Activated CD4-positive, CD25-positive, alpha-beta regulatory T cell treated with anti-CD3 and anti-CD28 coated beads, Interleukin-2, amount 50 U/mL, for 72 hours (primary cell): ENCODE data around the gene N4BP2L1.

Experiments used
- DNase-seq: peaks from one replicate; pipeline ENCODE4 v3.0.0; 2021

Gene N4BP2L1

DNA sequence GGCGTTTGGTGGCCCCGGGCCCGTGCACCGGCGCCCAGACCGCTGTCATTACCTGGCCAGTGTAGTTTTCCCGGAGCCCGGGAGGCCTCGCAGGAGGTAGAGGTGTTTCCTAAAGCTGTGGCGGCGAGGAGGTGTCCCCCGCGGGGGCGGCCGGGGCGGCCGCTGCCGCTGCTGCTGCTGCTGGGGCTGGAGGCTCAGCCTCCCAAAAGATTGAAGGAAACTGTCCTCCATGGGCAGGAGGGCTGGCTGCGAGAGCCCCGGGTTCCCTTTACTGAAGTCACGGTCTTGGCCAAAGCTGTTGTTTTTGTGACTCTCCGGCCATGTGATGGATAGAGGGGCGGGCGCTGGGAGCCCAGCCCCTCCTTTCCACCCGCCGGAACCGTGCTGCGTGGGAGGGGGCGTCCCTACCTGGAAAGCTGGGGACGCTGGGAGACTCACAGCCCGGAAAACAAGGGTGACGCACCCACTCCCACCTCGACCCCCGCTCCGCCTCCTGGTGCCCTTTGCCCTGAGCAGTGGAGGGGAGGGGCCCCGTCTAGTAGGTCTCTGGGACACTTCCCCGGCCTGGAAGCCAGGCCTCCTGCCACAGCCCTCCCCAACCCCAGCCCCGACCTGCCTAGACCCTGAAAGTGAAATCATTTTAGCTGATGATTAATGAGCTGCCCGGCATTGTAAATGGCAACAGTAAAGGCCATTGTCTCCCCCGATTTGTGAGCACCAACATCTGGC is at the start of gene N4BP2L1:
Gene N4BP2L1 (minus strand): TSS at position 279 of the 729 bp plus-strand sequence. CDS start 48 bp downstream, at position 231.
- peak; percentile 84 for DNase-seq

DNA sequence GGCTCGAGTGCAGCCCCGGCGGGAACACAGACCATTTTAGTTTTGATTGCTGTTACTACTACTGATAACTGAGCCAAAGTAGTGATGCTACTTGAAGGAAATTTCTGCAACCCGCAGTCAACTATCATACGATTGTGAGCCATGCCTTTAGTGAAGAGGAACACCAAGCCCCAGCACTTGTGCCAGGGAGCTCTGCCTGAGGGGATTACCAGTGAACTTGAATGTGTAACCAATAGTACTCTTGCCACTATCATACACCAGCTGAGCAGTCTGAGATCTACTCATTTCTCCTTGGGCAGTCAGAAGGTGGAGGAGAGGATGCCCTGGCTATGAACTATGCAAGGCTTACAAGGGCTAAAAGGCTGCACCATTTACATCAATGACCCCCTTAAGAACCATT is 49.0 kb upstream of the N4BP2L1 start:
- DNase-seq: no peak

DNA sequence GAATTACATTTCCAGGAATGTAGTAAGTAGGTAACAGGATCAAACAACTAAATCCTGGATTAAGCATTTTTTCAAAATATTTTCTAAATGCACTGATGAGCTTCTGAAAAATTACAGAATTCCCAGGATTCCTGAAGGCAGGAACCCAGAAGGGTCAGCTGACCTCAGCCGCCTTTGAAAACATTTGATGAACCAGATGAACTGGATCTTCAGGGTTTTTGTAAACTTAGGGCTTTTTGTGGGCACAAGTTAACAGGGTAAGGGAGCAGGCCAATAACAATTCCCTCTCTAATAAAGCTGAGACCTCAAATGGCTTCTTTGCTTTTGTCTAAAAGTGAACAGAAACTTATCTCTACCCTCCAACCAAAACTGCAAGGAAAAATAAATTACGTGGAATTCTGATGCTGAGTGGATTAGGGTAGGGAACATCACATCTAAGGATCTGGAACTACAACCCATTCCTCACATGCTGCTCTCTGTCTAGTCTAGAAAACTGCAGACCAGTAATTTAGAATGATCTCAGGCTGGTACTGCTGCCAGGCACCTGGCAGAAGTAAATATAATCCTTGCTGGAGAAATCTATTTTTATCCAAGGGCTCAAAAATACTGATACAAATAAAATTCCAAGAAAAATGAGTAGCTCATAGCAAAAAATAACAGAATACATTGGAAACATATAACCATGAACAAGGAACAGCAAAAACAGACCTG is 48.2 kb upstream of the N4BP2L1 start:
- DNase-seq: no peak

DNA sequence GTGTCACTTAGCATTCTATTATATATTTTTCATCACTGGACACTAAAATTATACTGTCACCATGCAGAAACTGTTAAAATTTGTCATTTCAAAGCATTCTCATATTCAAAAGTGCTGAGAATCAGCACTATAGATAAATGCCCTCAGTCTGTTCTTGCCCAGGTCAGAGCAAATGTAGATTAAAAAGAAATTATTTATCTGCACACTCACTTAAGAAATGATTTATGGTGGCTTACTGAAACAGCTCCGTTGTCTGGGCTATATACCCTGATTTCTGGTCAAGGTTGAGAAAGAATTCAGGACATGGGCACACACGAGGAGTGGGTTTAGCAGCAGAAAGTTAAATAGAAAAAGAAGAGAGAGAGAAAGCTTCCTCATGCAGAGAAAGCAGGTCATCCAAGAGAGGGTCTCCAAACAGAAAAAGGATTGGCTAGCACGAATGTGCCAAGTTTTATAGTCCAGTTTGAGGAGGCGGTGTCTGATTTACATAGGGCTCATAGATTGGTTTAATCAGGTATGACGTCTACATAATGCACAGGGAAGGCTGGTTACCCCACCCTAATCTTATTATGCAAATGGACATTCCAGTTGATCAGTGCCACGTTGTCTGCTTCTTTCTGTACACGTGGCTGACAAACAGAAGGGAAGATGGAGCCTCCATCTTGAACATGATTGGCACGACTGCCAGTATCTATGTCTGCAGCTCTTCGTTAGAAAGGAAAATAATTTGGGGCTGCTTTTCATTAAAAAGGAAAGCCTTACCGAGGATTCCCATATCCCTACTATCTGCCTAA is 47.3 kb upstream of the N4BP2L1 start:
- no peak for DNase-seq

DNA sequence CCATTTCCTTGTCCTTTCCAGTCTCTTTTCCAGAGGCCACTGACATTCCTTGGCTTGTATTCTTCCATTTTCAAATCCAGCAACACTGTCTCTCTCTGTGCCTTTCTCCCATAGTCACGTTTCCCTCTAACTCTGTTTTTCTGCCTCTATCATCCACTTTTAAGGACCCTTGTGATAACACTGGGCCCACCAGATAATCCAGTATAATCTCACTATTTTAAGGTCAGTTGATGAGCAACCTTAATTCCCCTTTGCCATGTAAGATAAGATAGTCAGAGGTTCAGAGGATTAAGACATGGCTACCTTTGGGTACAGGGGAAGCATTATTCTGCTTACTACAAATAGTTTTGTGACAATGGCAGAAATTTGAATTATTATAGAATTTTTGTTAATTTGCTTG is 45.7 kb upstream of the N4BP2L1 start:
- no peak for DNase-seq

DNA sequence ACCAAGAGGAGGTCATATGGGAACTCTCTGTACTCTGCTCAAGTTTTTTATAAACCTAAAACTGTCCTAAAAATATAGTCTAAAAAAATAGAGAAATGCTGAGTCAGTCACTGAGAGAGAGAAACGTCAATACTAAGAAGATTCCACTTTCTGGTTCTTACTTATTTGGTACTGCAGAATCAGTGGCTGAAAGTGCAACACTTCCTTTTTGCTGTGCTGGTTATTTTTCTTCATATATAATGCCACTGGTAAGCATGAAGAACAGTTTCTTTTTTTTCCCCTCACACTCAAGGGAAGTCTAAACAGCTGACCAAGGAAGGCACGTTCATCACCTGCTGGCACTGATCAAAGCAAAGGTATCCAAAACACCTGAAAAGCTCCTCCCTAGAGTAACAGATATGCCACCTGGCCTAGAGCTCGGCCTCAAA is 44.3 kb upstream of the N4BP2L1 start:
- DNase-seq: no peak

DNA sequence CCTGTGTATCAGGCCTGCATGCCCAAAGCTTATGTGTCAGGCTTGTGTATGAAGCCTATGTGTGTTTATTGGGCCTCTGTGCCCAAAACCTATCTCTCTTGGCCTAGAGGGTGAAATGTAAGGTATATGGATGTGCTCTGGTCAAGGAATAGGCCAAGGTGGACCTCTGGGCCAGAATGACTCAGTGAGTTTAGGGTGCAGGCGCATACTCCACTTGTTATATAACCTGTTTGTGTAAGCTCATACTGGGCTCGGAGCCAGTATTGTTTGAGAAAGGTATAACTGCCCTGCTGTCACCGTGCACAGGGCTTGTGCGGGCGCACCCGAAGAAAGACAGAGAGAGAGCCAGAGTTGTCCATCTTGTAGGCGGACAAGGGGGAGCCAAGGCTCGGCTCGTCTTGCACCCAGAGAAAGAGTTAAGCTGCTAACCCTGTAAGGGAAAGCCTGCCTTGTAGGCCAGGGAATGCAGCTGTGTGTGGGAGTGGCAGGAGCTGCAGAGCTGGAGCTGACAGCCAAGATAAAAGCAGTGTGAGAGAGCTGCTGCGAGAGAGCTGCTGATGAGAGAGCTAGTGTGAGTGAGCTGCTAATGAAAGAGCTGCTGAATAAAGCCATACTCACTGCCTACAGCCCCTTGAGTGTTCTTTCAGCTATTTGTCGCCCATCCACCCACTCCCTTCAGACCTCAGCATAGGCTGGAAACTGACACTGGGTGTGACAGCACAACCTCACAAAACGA is 43.4 kb upstream of the N4BP2L1 start:
- DNase-seq: no peak

DNA sequence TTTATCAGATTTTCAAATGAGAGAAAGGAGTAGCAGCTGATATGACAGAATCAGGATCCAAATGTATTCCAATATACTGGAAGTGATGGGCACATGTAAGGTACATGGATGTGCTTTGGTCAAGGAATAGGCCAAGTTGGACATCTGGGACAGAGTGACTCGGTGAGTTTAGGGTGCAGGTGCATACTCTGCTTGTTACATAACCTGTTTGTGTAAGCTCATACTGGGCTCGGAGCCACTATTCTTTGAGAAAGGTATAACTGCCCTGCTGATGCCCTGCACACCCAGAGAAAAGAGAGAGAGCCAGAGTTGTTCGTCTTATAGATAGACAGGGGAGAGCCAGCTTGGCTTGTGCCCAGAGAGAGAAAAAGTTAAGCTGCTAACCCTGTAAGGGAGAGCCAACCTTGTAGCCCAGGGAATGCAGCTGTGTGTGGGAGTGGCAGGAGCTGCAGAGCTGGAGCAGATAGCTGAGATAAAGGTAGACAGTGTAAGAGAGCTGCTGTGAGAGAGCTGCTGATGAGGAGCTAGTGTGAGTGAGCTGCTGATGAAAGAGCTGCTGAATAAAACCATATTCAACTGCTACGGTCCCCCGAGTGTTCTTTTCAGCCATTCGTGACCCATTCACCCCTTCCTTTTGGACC is 40.7 kb upstream of the N4BP2L1 start:
- no peak for DNase-seq

DNA sequence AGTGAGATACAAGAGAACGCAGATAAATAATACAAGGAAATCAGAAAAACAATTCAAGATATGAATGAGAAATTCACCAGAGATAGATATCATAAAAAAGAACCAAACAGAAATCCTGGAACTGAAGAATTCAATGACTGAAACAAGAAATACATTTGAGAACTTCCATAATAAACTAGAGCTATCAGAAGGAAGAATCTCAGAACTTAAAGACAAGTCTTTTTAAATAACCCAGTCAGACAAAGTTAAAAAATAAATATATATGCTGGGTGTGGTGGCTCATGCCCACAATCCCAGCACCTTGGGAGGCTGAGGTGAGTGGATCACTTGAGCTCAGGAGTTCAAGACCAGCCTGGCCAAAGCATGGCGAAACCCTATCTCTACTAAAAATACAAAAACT is 28.7 kb upstream of the N4BP2L1 start:
- no peak for DNase-seq

DNA sequence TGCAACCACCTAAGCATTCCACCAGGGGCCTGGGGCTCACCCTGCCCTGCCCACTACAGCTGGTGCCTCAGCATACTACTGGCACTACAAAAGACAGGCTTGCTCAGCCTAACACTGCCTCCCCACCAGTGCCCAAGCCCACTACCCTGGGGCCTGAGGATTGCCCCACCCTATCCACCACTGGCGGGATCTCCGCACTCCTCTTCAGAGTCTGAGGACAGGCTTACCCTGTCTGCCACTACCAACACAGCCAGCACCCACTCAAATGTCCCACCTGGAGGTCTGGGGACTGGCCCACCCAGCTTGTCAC is 27.6 kb upstream of the N4BP2L1 start:
- DNase-seq: no peak

DNA sequence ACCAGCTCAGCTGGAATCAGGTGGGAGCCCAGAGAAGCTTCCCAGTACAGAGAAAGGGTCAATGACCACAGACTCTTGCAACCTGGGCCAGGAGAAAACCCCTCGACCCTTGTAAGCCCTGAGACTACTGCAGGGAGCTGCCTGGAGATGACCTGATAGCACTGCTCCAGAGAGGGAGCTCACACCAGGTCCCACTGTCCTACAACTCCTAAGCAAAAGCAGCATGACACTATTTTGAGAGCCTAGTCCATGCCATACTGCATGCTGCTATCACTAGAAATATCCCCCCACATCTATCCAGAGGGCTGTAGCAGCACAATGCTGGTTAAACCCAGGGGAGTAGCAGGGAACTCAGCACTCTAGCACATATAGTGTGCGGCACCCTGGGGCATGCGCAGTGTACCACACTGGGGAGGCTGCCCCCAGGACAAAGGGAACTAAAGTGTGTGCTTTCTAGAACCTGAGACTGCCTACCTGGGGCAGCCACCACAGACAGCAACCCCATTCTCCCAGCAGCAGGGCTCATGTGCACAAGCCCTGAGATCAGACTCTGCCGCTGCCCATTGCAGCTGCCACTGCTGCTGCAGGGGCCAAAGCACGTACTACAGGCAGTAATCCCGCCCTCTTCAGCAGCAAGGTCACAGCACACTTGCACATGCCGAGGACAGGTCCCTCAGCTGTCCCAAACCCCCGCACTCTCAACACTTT is 27.1 kb upstream of the N4BP2L1 start:
- DNase-seq: no peak

DNA sequence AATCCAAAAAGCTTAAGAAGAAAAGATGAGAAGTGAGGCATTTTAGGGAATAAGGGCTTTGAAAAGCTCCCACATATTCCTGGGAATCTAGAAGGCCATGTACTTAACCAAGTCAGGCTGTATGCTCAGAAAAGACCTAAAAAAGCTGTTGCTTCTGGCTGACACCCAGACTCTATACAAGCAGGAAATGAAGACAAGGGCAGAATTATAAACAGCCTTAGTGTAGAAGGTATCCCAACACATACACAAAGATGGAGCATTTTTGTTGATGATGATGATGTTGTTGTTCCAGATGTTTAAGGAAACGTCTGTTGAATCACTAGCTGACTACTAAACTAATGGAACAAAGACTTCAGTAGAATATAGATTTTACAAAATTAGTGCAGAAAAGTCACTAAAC is 26.1 kb upstream of the N4BP2L1 start:
- DNase-seq: no peak

DNA sequence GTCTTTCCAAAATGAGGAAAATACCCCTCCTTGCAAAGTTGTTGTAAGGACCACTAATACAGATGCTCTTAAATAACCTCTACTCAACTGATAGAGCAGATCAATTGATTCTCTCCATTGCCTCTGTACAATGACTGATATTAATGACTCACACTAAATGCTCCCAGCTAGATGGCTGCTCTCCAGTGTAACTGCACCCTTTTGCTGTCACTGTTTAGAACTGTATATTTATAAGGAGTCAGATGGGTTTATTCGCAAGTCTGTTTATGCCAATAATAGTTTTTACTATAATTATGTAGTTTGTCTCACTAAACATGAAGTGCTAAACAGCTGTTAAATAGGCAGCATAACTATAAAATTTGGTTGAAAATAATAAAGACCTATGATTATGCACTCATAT is 21.0 kb upstream of the N4BP2L1 start:
- no peak for DNase-seq

DNA sequence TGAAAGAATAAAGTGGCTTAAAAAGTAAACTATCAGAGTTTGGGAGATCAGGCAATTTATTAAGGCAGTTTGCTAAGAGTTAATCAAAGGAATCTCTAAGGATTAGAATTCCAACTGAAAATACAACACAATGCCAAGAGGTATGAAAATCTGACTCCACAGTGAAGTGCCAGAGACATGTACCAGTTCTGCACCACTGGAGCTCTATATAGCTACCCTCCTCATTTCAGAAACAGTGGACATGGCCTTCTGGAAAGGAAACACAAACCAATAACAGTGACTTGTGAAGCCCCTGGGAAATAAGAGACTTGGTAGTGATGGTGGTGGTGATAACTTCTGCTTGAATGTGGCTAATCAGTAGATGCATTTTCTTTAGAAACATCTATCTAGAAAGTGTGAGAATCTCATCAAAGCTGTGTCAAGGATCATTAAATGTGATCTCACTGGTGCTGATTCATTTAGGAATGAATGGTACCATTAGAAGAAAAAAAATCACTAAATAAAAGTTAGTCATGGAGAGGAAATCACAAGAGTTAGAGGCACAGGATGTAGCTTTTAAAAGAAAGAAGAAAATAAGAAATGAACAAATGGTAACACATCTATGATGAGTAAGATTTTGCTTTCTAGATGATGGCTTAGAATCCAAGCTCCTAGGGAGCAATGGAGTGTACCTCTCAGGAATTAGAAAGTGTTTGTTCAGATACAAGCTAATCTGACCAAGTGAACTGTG is 20.1 kb upstream of the N4BP2L1 start:
- no peak for DNase-seq

DNA sequence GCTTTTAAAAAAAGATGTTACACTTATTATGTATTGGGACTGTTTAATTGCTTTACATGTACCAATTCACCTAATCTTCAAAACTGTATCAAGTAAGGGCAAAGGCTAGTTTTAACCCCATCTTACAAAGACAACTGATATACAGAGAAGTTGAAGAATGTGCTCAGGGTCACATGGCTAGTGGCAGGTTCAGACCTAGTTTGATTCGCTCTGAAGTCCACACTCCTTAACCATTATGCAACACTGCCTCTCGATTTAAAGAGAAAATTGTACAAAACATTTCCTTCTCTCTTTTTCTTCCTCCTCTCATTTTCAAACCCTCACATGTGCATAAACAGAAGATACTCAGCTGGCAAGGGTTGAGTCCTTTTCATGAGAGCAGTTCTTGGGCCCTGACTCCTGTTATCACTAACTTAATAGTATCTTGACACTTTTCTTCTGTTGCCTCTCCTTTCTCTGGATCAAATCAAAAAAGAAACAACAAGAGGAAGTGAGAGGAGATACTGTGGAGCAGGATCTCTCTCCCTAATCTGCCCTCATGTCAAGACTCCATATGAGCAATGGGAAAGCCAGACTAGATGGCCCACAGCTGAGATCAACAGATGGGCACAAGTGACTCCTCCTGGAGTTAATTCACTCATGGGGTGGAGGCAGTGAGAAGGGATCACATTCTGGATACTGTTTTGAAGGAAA is 19.0 kb upstream of the N4BP2L1 start:
- no peak for DNase-seq

DNA sequence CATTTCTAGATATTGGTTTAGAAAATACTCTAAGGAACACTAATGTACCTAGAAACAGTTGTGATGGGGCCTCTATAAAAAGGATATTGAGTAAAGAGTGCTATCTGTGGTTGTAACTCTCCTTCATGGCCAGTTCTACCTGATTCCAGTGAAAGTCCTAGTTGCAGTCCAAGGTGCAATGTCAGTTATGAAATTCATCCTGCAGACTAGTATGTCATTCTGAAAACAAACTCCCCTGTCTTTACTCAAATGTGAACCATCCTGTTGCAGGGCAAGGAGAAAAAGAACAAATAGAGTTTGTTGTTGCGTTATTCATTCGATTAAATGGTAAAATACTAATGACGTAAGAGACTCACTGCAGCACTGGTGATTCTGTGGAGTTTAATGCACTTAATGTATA is 18.3 kb upstream of the N4BP2L1 start:
- DNase-seq: no peak

DNA sequence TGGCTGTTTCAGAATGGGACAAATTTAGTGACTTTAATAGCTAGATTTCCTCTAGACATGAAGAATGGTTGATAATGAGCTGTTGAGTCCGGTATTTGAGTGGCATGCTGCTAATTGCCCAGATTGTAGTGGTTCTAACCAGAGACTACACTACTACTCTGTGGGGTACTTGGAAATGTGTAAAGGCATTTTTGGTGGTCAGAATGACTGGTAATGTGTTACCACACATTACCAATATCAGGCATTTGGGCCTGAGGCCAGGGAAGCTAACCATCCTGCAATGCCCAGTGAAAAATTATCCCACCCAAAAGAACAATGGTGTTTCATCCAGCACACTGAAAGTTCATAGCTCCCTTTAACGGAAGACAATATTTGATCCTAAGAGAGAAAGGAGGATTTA is 17.5 kb upstream of the N4BP2L1 start:
- DNase-seq: no peak

DNA sequence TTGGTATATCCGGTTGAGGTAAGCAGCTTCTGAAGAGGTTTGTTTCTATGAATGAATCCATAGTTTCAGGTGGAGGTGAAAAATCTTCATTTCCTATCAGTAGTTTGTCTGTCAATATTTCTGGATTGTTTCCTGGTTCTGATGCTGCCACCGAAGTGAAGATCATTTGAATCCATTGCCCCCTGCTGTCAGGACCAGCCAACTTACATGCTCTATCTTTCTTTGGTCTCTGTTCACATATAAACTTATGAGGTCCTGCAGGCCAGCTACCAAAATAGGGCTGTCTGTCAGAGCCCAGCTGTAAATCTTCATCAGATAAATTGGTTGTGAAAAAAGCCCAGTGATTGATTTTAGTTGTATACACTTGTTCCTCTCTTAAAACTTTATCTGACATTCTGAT is 15.2 kb upstream of the N4BP2L1 start:
- DNase-seq: no peak

DNA sequence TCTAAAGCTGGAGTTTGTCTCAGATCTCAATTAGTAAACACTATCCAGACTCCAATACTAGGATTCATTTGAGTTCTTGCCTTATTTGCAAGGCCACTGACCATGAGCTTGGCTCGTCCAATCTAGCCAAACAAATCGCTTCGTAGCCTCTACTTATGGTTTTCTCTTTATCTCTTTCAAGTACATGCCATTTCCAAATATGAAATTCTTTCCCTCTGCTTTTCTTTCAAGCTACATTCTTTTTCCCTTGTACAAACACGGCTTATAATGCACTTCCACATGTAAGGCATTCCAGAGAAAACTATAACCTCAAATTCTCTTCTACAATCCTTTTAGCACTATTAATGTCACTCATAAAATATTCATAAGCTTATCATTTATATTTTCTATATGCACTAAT is 10.9 kb upstream of the N4BP2L1 start:
- DNase-seq: no peak

DNA sequence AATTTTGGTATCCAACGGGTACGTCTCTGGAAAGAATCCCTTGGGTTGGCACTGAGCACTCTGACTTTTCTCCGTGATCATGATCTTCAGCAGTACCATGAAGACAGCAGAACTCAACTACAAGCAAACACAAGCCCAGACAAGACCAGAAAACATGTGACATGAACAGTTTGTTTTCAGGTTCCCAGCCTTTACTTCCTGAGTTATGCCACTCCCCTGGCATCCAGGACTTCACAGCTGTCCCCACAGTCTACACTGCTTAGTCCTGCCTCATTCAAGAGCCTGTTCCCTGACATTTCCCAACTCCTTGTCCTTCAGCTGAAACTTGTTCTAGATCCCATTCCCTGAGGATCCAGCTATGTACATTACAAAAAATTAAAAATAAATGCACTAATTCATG is 4.9 kb upstream of the N4BP2L1 start:
- DNase-seq: no peak

DNA sequence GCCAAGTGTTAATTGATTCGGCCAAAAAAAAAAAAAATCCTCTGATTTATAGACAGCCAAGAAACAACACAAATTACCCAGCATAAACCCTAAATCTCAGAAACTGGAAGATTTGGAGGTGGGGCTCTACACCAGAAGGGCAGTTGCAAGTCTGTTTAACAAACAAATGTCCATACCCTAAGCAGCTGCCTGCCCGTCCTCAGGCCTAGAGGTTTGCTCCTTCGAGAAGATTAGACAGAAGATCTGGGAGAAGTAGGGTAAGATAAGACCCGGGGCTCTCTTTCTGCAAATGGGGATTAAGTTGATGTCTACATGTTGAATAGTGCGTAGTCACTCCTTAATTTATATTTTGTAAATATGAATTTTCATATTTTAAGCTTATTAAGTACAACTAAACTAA is 3.4 kb upstream of the N4BP2L1 start:
- no peak for DNase-seq
